NB4 (cell line): Measurements from ENCODE around the gene METTL14.

ENCODE experiments used
- MYC ChIP-seq: IDR thresholded peaks from 2 replicates; pipeline ENCODE4 v1.6.1; 2011; ENCODE audit warnings: low read depth, low read length
- POLR2A ChIP-seq: IDR thresholded peaks from 2 replicates; pipeline ENCODE4 v1.6.1; 2011; ENCODE audit warnings: mild to moderate bottlenecking; ENCODE audit not compliant: insufficient read length; ENCODE audit errors: extremely low read depth
- TF ChIP-seq, protein P1 (sequence below): IDR thresholded peaks from one replicate; pipeline ENCODE4 v1.5.1; 2012; ENCODE audit warnings: low read depth, low read length

GRCh38 chr4:118762155-118762554, 77.0 kb downstream of the METTL14 start:
- TF ChIP-seq, protein P1, sequence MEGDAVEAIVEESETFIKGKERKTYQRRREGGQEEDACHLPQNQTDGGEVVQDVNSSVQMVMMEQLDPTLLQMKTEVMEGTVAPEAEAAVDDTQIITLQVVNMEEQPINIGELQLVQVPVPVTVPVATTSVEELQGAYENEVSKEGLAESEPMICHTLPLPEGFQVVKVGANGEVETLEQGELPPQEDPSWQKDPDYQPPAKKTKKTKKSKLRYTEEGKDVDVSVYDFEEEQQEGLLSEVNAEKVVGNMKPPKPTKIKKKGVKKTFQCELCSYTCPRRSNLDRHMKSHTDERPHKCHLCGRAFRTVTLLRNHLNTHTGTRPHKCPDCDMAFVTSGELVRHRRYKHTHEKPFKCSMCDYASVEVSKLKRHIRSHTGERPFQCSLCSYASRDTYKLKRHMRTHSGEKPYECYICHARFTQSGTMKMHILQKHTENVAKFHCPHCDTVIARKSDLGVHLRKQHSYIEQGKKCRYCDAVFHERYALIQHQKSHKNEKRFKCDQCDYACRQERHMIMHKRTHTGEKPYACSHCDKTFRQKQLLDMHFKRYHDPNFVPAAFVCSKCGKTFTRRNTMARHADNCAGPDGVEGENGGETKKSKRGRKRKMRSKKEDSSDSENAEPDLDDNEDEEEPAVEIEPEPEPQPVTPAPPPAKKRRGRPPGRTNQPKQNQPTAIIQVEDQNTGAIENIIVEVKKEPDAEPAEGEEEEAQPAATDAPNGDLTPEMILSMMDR = no peak
- TF ChIP-seq POLR2A = no peak
- no peak for TF ChIP-seq MYC
